Measurements from ENCODE around the gene THADA.
A peak's percentile ranks its signal among the peaks of the same experiment; 100 is the strongest.
"Not testable (repeated sequence)": the region's sequence is repeated elsewhere in the genome, so short reads cannot be mapped to it uniquely, and the experiment has no call there.

Gene THADA, protein sequence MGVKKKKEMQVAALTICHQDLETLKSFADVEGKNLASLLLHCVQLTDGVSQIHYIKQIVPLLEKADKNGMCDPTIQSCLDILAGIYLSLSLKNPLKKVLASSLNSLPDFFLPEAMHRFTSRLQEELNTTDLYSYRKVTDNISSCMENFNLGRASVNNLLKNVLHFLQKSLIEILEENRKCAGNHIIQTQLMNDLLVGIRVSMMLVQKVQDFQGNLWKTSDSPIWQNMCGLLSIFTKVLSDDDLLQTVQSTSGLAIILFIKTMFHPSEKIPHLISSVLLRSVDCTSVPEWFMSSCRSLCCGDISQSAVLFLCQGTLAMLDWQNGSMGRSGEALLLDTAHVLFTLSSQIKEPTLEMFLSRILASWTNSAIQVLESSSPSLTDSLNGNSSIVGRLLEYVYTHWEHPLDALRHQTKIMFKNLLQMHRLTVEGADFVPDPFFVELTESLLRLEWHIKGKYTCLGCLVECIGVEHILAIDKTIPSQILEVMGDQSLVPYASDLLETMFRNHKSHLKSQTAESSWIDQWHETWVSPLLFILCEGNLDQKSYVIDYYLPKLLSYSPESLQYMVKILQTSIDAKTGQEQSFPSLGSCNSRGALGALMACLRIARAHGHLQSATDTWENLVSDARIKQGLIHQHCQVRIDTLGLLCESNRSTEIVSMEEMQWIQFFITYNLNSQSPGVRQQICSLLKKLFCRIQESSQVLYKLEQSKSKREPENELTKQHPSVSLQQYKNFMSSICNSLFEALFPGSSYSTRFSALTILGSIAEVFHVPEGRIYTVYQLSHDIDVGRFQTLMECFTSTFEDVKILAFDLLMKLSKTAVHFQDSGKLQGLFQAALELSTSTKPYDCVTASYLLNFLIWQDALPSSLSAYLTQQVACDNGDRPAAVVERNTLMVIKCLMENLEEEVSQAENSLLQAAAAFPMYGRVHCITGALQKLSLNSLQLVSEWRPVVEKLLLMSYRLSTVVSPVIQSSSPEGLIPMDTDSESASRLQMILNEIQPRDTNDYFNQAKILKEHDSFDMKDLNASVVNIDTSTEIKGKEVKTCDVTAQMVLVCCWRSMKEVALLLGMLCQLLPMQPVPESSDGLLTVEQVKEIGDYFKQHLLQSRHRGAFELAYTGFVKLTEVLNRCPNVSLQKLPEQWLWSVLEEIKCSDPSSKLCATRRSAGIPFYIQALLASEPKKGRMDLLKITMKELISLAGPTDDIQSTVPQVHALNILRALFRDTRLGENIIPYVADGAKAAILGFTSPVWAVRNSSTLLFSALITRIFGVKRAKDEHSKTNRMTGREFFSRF (N-terminal part only)

DNA sequence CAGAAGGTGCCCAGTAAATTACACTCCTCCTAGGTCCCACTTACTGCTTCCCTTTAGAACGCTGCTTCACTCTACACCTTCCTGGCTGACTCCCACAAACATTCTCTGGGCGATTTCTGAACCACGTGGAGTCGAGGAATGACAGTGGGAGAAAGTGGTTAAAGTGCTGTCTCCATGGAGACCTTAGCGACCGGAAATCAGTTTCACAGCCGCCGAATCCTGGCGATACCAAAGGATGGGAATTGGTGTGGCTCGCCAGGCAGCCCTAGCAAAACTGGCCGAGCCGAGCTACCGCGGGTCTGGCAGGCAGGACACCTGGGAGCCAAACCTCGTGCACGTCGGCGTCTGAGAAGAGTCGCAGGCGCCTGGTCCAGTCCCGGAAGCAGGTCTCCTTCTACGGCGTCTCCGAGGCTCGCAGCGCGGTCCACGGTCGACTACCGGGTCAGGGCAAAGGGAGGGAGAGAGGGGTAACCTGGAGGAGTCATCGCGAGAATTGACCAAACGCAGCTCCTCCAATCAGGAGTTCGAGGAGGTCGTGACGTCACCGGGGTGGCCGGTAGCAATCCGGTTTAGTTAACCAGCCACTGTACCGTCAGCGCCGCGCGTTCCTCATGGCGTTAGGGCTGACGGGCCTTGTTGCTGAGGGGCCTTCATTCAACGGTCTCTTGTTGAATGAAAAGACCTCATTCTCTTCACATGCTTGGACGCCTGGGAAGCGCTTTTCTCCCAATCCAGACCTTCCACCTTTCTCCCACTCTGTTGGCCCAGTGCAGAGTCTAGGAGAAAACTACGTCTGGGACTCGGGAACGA is at the start of gene THADA:
THADA (minus strand) TSS at position 436 of the 810 bp plus-strand sequence. CDS start 3,646 bp downstream, outside the sequence.
- peak; percentile 99 for DNase-seq

DNA sequence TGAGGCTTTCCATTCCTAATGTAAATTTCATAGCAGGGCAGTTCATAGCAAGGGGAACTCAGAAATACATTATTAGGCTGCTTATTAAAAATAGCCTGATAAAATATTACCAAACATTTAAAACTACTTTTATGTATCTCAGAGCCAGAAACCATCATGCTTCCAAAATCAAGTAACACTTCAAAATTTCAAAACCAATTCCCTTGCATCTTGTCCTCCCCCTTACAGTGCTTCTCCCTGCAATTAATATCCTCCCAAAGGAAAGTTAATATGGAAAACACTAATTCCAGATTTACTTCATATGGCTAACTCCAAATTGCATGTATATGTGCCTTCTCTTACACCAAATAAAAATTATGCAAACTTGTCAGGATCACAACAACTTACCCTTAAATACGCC is 47.8 kb upstream of the THADA start:
- no peak for DNase-seq

DNA sequence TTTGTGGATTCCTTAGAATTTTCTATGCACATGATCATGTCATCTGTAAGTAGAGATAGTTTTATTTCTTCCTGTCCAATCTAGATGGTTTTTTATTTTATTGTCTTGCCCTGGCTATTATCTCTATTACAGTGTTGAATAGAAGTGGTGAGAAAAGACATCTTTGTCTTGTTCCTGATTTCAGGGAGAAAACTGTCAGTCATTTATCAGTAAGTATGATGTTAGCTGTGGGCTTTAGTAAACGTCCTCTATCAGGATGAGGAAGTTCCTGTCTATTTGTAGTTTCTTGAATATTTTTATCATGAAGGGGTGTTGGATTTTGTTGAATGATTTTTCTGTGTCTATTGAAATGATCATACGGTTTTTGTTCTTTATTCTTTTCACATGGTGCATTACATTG is 46.5 kb upstream of the THADA start:
- DNase-seq = no peak

DNA sequence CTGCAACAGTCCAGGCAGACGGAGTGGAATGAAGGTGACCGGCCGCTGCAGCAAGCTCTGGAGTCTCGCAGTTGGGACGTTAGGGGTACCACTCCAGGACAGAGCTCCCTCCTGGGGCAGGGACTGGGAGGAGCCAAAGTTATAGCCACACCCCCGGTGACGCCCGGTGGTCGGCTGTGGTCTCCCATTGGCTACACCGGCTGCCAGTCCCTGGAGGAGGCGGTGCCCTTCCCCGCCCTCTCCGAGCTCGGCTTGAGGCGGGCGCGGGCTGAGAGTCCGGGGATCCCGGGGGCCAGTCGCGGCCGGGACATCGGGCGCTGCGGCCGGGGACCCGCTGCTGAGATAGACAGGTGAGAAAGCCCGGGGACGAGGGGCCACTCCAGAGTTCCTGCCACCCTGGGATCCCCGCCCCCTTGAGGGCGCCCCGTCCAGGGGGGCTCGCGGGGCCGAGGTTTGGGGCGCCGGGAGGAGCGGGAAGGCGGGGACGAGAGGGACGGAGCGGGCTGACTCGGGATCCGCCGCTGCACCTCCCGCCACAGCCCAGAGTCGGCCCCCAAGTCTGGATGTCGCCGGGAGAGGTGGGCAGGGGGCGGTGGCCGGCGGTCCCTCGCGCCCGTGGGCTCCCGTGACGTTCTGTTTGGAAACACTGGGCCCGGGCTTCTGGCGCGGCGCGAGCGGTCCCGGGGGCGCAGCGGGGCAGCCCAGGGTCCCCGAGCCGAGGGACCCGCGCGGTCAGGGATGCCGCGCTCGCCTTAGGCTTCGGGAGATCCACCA is 41.4 kb upstream of the THADA start, which contains the start of gene PLEKHH2:
PLEKHH2 (plus strand) TSS at position 231 of the 774 bp plus-strand sequence. CDS start 7,414 bp downstream, outside the sequence.
- DNase-seq = peak; percentile 88

DNA sequence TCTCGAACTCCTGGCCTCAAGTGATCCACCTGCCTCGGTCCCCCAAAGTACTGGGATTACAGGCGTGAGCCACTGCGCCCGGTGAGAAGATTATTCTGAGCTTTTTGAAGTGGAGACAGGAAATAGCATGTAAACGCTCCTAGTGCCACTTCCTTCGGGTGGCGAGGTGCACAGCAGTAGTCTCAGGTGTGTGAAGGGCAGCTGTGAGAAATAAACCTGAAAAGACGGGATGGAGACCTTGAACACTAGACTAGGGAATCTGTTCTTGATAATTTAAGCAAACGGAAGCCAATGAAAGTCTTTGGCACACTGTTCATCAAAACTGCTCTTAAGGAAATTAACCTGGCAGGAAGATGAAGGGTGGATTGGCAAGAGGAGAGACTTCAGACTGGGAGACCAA is 40.8 kb upstream of the THADA start:
- DNase-seq = no peak

- DNase-seq = not testable (repeated sequence)
Observed at GRCh38 chr2:43636153-43636552, 40.3 kb upstream of the THADA start.

DNA sequence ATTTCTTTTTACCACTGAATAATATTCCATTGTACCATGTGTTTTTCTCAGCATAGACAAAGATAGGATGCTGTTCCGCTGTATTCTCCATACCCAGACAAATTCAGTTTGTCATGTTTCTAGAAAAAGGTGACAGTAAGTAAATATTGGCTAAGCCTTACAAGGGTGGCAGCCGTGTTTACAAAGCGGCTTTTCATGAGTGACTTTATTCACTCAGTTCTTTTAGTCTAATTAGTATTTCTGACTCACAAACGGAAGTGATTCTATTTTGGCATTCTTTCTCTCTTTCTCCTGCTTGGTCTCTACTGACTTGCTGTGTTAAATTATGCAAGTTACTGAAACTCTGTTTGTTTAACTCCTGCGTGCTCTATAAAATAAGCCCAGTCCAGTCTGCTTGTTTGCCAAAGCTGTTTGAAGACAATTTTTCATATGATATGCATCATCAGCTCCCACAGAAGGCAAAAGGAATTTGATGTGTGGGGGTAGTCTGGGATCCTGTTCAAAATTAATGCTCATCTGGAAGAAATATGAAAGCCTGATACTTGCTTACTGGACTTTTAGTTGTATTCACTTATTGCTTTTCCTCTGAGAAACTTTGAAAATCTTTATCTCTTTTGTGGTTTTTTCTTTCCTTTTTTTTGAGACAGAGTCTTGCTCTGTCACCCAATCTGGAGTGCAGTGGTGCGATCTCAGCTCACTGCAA is 38.9 kb upstream of the THADA start:
- DNase-seq = peak; percentile 90

GRCh38 chr2:43631618-43632317 is 35.9 kb upstream of the THADA start:
- no peak for DNase-seq

DNA sequence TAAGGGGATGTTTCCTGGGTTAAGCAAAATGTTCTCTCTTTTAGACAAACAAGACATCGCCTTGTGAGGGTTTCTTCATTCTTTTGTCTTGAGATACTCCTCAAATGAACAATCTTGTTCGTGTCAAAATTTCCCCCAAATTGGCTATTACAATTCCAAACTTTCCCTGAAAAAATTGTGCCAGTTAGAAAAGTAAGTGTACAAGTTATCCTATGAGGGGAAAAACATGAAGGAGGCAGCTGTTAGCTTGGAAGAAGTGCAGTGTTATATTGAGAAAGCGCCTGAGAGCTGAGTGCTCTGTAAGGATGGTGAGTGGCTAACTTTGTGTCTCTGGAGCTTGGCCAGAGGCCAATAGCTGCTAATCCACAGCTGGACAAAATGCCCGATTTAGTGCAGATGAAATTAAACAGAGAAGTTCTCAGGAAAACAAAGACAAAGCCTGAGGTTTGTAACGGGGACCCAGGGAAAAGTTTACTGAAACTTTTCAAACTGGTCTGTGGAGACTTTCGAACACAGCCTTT is 27.2 kb upstream of the THADA start:
- no peak for DNase-seq

DNA sequence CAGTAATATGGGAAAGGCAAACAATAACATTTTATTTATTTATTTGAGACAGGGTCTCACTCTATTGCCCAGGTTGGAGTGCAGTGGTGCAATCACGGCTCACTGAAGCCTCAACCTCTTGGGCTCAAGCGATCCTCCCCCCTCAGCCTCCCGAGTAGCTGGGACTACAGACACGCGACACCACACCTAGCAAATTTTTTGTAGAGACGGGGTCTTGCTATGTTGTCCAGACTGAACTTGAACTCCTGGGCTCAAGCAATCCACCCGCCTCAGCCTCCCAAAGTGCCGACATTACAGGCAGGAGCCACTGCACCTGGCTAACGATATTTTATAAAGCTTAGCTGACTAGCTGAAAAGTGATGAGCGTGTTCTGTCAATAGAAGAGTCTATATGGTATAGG is 23.7 kb upstream of the THADA start:
- DNase-seq = no peak

- DNase-seq = peak; percentile 26
Observed at GRCh38 chr2:43616967-43617680, 21.3 kb upstream of the THADA start.

GRCh38 chr2:43612944-43613343 is 17.1 kb upstream of the THADA start:
- no peak for DNase-seq

DNA sequence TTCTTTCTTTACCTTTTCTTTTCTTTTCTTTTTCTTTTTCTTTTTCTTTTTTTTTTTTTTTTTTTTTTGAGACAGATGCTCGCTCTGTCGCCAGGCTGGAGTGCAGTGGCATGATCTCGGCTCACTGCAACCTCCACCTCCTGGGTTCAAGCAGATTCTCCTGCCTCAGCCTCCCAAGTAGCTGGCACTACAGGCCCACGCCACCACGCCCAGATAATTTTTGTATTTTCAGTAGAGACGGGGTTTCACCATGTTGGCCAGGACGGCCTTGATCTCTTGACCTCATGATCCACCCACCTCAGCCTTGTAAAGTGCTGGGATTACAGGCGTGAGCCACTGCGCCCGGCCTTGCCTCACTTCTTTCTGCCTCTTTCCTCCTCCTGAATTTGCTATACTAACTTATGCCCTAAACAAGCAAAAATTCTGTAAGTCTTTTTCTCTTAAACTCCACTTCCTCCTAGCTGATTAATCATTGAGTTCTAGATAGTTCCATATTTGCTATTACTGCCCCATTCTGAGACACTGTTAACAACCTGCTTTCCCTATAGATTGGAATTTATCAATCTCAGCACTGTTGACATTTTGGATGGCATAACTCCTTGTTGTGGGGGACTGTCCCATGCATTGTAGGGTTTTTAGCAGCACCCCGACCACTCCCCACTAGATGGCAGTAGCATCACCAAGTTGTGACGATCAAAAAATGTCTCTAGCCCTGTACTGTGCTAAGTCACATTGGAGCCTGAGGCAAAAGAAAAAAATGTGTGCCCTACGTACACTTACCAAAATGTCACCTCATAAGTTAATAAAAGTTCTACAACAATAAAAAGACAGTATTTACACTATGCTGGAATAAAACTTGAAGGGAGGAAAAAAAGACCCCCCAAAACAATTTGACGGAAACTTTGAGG is 16.4 kb upstream of the THADA start:
- peak; percentile 69 for DNase-seq

- no peak for DNase-seq
Observed at GRCh38 chr2:43610361-43610760, 14.5 kb upstream of the THADA start.

DNA sequence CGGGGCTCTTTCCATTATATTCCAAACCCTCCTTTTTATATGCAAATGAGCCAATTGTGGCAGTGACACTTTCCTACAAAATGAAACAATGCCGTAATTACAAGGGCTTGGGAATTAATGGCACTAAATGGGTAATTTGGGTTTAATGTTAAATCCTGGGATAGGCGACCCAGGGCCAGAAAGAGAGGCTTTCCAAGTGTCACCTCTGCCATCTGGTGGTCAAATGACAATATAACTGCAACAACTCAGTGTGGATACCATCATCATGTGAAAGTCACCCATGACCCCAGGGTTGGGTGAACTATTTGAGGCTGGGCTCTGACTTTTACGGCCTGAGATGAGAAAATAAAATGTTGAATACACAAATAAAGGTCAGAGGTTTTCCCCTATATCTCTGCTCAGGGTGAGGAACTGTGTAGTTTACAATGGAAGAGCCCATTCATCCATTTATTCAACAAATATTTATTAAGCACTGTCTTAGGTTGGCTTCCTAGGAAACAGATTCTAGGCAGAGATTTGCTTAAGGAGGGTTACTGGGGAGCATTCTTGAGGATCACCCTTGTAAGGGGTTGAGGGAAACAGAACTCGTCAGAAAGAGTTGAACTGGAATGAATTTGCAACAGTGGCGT is 13.6 kb upstream of the THADA start:
- DNase-seq = peak; percentile 49

GRCh38 chr2:43605851-43606250 is 10.0 kb upstream of the THADA start:
- DNase-seq = no peak

GRCh38 chr2:43605079-43605655 is 9.3 kb upstream of the THADA start:
- peak; percentile 47 for DNase-seq

All from fibroblast of skin of right biceps (primary cell).